ENCODE data around the gene DGCR2. TPM values are rescaled to one million over a fixed set of nuclear protein-coding genes. Genes with fewer than 3 reads are reported as not detected.

Gene DGCR2
- total RNA-seq, 3 donors from 2014 or later = 36.8 to 58.4 (median 42.9) TPM

DNA sequence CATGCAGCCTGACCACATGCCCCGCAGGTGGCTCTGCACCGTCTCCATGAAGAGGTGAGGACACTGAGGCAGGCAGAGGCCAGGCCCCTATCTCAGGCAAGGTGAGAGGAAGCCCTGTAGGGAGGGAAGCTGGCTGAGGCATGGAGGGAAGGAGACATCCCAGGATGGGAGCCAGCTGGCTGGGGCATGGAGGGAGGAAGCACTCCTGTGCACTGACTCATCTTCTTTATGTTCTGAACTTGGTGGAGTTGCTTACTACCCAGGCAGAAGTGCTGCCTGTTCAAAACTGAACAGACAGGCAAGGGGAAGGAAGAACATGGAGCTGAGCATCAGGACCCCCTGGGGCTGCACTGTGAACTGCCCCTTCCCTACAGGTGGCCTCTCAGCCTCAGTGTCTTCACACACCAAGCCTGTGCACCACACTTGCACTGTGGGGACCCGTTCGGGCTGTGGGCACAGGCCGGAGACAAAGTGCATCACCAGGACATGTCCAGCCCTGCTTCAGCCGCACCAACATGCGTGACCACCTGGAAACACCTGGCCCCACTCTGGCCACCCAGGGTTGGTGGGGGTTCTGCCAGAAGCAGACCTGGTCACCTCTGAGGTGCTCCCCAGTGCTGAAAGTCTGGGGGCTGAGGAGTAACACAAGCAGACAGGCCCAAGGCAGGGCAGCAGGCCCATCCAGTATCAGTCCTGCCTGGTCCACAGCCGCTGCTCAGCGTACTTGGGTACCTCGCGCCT is 55.5 kb downstream of the DGCR2 start:
- DNase-seq (ENCODE audit: low spot score in 2 of 2) = no peak
- Histone ChIP-seq H3K4me3 (no peak overlapping the region), H3K27ac (no peak overlapping the region), H3K4me1 (no peaks in the 10 kb centered on the region), H3K36me3 (no peaks in the 10 kb centered on the region), H3K27me3 (no peaks in the 10 kb centered on the region), H3K9me3 (no peaks in the 10 kb centered on the region)
- intact Hi-C loops (cut with DNase I; ENCODE audit: low total_unique reads) = no loop called here
- TF ChIP-seq POLR2AphosphoS5 (IDR thresholded peaks at IDR 0.05) = no peak
- TF ChIP-seq POLR2A (IDR thresholded peaks at IDR 0.05) = no peak
- TF ChIP-seq, protein P1, sequence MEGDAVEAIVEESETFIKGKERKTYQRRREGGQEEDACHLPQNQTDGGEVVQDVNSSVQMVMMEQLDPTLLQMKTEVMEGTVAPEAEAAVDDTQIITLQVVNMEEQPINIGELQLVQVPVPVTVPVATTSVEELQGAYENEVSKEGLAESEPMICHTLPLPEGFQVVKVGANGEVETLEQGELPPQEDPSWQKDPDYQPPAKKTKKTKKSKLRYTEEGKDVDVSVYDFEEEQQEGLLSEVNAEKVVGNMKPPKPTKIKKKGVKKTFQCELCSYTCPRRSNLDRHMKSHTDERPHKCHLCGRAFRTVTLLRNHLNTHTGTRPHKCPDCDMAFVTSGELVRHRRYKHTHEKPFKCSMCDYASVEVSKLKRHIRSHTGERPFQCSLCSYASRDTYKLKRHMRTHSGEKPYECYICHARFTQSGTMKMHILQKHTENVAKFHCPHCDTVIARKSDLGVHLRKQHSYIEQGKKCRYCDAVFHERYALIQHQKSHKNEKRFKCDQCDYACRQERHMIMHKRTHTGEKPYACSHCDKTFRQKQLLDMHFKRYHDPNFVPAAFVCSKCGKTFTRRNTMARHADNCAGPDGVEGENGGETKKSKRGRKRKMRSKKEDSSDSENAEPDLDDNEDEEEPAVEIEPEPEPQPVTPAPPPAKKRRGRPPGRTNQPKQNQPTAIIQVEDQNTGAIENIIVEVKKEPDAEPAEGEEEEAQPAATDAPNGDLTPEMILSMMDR (IDR thresholded peaks at IDR 0.05) = no peak

DNA sequence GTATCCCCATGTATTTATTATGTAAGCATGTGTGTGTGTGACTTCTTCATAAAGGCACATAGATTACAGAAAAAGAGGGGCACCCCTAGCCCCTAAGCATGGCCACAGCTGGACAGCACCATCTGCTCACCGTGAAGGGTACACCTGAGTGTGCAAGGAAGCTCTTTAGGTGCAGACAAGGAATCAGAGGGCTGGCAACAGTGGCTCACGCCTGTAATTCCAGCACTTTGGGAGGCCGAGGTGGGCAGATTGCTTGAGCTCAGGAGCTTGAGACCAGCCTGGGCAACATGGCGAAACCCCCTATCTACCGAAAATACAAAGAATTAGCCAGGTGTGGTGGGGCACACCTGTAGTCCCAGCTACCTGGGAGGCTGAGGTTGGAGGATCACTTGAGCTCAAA is 56.3 kb downstream of the DGCR2 start:
- Histone ChIP-seq H3K4me3 (no peak overlapping the region), H3K36me3 (no peaks in the 10 kb centered on the region), H3K4me1 (no peaks in the 10 kb centered on the region), H3K27me3 (no peaks in the 10 kb centered on the region), H3K27ac (no peak overlapping the region), H3K9me3 (no peaks in the 10 kb centered on the region)
- TF ChIP-seq, protein P1 (IDR thresholded peaks at IDR 0.05) = no peak
- TF ChIP-seq POLR2A (IDR thresholded peaks at IDR 0.05) (no peak), POLR2AphosphoS5 (IDR thresholded peaks at IDR 0.05) (no peak)
- intact Hi-C loops (cut with DNase I; ENCODE audit: low total_unique reads) = no loop called here
- DNase-seq (ENCODE audit: low spot score in 2 of 2) = no peak

DNA sequence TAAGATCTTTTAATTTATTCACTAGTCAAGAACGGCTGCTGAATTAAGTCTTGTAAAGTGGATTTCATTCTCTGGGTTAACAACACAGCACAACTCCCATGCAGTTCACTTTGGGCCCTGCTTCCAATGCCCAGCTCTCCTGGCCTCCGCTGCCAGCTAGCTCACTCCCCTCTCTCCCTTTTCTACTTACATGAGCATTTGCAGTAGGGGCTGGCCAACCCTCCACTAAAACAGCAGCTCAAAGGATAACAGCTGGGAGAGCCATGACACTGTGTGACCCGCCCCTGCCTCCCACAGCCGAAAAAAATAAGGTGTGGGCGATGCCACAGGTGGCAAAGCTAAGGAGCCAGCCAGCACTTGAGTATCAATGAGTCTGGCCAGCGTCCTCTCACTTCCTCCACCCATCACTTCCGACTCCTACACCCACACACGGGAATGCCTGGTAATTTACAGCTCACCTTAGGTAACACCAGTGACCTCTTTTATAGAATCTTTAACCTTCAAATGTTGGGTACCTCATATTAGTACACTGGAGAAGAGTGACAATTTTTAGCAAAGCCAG is 56.8 kb downstream of the DGCR2 start:
- no peaks in the 10 kb centered on the region for H3K27me3 ChIP-seq
- H3K36me3 ChIP-seq = no peaks in the 10 kb centered on the region
- no peak overlapping the region for H3K27ac ChIP-seq
- no peaks in the 10 kb centered on the region for H3K4me1 ChIP-seq
- H3K4me3 ChIP-seq = no peak overlapping the region
- no peaks in the 10 kb centered on the region for H3K9me3 ChIP-seq
- TF ChIP-seq, protein P1 (IDR thresholded peaks at IDR 0.05) = no peak
- TF ChIP-seq POLR2A (IDR thresholded peaks at IDR 0.05) (no peak), POLR2AphosphoS5 (IDR thresholded peaks at IDR 0.05) (no peak)
- intact Hi-C loops (cut with DNase I; ENCODE audit: low total_unique reads) = no loop called here
- DNase-seq (ENCODE audit: low spot score in 2 of 2) = no peak

DNA sequence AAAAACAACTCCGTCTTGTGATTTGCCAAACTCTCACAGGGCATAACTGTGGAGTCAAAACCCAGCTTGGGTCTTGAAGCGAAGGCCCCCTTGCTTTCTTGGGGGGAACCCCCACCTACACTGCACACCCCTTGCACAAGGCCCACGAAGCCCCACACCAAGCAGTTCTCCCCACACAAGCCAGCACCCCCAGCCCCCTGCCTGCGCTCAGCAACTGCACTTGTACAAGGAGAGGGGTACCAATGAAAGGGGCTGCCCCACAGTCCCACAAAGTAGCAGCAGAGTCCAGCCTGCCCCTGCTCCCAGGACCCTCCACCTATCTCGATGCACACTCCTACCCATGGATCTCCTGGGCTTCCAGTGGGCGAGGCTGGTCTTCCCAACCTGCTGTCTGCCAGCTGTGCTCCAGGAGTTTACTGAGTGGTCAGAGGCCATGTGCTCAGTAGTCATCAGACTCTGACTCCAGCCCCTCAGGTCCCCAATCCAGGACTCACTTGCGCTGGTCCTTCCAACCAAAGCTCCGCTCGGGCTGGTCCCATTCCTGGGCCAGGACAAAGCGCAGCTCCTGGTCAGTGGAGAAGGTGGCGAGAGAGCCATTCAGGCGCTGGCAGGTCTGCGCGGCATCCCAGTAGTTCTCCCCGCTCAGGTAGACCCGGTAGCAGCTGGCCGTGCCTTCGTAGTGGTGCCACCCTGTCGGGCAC is 57.7 kb downstream of the DGCR2 start:
- Histone ChIP-seq H3K27ac (no peak overlapping the region), H3K4me1 (no peaks in the 10 kb centered on the region), H3K27me3 (no peaks in the 10 kb centered on the region), H3K36me3 (no peaks in the 10 kb centered on the region), H3K4me3 (no peak overlapping the region), H3K9me3 (no peaks in the 10 kb centered on the region)
- intact Hi-C loops (cut with DNase I; ENCODE audit: low total_unique reads) = loop anchor here (5.0 kb wide), 1 partner anchor 37 kb away; no protein-coding TSS in a partner anchor
- TF ChIP-seq, protein P1 (IDR thresholded peaks at IDR 0.05) = no peak
- no peak for TF ChIP-seq POLR2A (IDR thresholded peaks at IDR 0.05)
- TF ChIP-seq POLR2AphosphoS5 (IDR thresholded peaks at IDR 0.05) = no peak
- no peak for DNase-seq (ENCODE audit: low spot score in 2 of 2)
